GM19438 (cell line): ENCODE results near the gene WFDC12.

Experiments used
- ATAC-seq: cut with Tn5 transposase; IDR thresholded peaks from one replicate; pipeline ENCODE4 v1.9.1; 2021; ENCODE audit warnings: low read depth; ENCODE audit not compliant: unreplicated experiment

The WFDC12 gene

DNA sequence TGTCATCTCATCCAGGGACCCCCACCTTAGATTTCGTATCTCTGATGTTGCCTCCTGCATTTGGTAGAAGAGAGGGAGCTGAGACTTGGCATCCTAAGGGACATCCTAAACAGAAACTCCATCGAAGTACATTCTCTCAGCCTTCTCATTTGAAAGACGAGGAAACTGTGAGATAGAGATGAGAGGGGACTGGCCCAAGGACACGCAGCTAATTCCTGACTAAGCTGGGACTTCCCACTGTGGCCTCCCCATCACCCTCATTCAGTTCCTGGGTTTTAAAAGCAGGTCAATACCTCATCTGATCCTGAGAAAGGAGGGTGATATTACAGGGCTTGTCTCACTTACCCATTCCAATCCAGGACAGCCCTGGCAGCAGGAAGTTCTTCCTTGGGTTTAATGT, 8.4 kb downstream of the WFDC12 start:
- ATAC-seq, result no peak

DNA sequence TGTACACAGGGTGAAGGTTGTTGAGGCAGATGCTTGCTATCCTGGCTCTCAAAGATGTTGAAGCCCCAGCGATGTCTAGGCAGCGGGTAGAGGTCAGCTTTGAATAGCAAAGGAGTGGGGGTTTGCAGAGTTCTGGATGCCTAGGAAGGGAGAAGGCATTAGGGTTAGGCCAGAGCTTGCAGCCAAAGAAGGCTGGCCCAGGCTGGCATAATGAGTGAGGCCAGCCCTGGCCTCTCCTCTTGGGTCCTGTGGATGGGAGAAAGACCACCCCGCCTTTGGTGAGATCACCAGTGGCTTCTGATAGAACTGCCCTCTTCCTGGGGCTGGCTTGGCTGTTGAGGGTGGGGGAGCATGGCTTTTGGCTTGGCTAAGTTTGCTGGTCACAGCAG, 8.9 kb downstream of the WFDC12 start:
- ATAC-seq, result no peak

DNA sequence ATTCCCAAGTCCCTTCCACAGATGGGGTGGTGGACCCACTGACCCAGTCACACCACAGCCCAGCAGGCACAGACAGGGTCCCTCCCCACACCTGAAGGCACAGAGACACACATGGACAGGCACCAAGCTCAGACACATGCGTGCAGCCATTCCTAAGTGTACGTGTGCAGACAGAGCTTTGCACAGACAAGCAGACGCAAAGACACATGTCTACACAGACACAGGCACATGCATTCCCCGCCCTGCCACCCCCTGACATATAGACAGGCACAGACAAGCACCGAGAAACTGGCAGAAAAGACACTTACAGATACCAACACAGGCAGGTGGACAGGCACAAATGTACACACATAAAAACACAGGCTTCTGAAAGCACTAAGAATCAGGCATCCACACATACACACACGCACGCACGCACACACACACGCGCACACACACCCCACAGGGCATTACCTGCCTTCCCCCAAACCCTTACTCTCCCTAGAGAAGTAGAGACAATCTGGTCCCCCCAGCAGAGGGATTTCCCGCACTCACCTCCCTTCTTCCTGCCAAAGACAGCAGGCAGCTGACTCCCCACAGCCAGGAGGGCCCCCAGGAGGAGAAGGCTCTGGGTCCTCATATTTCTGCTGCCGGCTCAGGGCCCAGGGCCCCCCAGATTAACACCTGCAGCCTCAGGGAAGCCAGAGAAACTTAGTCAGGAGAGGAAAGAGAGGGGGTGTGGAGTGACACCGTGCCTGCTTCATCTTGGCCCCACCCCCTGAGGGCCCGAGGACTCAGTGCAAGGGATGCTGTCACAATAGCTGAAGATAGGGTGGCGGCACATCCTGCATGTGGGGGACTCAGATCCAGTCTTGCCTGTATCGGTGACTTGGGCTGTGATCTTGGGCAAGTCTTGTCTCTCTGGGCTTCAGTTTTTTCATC, 9.5 kb downstream of the WFDC12 start, which contains the start of gene WFDC5:
TSS of gene WFDC5 (minus strand) at position 710 of the 921 bp plus-strand sequence. CDS start at position 619, 91 bp downstream.
- no peak for ATAC-seq

DNA sequence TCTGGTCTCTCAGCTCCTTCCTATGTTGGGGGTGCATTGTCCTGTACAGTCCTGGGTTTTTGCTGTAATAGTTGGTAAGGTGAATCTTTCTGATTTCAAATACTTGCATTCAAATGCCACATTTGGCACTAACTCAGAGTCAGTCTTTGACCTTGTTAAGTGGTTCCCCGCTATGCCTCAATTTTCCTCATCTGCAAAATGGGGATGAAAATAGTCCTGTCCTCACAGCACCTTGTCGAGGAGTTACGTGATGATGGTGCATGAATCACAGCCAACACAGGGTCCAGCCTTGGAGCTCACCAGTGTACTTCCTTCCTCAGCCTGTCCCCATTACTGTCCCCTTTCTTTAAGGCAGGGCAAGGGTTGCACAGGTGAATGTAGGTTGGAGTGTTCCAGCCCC, 10.4 kb downstream of the WFDC12 start:
- ATAC-seq, result no peak

DNA sequence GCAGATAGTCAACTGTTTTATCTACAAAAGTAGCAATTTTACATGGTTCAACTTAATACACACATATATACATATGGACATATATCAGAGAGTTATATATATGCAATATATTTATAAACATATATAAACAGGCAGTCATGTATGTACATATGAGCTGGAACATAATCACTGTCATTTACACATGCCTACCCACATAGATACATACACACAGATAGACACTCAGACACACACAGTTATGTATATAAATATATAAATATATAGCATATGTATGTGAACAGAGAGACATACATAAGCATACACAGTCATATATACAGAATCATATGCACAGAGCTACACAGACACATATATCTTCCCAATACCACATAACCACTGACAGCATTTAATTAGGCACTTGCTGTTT, 11.5 kb downstream of the WFDC12 start:
- ATAC-seq, result no peak

DNA sequence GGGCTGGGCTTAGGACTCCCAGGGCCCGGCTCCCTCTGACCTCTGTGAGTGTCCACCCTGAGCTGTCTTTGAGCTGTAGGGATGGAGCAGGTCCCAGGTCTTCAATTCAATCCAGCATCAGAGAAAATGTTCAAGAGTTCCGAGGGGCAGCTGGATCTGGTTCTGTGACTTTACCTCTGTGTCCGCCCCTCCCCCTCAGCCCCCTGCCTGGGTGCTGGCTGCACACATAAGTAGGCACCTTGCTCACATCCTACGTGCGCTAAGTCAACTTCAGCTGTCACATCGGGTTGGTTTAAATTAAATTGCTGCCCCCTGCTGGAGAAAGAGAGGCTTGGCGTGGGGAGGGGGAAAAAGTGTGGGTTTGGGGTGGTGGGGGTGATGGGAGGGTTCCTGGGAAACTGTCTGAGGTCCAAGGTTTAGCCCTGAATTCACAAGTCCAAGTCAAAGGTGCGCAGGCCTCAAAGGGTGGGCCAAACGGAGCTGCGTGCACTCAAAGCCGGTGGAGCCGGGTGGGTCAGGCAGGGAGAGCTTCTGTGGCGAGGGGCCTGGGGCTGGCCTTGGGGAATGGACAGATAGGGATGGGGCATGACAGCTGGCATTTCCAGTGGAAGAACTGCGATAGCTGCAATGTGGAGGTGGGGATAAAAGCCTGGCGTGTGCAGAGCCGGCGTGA, 12.3 kb downstream of the WFDC12 start:
- ATAC-seq, result no peak

DNA sequence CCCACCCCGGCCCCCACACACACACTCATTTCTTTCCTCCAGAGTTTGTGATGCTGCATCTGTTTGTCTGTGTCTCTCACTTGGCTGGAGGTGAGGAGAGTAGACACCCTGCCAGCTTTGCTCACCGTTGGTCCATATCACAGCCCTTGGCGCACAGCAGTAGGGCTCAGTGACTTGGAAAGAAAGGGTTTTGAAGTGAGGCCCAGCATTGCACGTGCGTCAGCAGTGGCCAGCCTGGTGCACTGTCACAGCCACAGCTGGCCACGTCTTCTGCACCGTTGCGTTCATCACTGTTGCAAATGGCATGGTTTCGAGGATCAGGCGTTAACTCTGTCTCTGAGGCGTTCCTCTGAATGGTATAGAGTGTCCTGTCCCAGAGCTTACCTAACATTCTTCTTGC, 13.0 kb downstream of the WFDC12 start:
- no peak for ATAC-seq

DNA sequence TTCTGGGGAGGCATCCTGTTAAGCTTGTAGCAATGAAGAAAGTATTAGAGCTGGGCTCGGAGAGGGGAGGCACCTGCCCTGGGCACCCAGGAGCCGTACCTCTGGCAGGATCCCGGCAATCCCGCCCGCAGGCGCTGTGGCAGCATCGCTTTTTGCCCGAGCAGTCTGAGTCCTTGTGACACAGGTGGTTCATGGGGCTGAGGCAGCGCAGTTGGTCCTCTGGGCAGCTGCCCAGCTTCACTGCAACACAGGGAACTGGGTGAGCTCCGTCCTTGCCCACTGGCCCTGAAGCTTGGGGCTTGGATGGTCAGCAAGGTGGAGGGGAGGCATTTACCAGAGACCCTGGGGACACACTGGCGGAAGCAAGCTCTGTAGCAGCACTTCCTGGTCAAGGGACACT, 14.0 kb downstream of the WFDC12 start:
- ATAC-seq, result no peak

DNA sequence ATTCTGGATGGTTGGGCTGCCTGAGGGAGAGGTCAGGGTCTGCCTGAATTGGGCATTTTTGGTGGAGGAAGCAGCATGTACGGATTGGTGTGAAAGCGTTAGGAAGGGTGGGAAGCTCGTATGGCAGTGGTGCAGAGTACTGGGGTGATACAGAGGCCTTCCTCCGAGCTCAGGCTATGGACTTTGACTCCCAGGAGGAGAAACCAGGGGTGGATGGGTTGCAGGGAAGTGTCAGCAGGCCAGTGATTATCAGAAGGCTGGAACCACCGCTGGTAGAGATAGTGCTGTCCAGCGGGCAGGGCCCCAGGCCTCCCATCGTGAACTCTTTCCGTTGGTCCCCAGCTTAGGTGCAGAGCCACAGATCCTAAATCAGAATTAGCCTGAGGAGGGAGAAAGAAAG, 14.6 kb downstream of the WFDC12 start:
- ATAC-seq, result no peak

DNA sequence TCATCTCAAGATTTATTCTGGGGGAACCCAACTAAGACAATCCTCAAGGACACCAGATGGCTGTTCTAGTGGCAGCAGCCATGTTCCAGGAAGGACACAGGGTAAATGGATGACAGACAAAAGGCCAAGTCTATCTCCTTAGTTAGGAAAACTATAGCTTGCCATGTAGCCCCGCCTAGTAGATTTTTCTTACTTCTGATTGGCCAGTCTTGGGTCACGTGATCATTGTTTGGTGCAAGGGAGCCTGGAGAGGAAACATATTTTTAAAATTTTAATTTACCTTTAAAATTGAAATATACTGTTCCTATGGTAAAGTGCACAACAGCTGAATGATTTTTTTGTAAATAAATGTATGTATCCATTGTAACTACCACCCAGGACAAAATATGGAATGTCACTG, 18.9 kb downstream of the WFDC12 start:
- ATAC-seq, result no peak

DNA sequence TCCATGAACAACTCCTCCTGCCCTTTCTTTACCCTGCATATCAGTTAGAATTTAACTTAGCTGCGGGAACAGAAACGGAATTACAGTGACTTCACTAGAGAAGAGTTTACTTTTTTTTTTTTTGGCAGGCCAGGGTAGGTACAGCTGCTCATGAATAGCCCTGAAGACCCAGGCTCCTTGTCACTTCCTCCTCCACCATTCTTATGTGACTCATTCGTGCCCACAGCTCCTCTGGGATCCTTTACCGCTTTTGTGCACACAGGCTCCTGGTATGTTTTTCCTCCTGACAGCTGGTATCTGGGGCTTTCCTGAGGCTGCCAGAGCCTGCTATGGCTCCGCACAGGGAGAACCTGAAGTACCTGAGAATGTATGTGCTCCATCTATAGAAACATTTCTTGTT, 19.5 kb downstream of the WFDC12 start:
- ATAC-seq, result no peak

DNA sequence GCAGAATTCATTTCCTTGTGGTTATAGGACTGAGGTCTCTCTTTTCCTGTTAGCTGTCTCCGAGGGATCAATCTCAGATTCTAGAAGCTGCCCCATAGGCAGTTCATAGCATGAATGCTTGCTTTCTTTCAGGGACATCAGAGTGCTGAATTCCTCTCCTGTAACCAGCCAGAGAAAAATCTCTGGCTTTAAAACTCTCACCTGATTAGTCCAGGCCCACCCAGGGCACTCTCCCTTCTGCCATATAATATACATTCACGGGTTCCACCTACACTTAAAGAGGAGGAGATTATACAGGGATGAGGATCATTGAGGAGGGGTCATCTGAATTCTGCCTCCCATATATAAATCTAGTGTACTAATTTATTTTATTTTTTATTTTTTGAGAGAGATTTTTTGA, 21.2 kb downstream of the WFDC12 start:
- no peak for ATAC-seq

DNA sequence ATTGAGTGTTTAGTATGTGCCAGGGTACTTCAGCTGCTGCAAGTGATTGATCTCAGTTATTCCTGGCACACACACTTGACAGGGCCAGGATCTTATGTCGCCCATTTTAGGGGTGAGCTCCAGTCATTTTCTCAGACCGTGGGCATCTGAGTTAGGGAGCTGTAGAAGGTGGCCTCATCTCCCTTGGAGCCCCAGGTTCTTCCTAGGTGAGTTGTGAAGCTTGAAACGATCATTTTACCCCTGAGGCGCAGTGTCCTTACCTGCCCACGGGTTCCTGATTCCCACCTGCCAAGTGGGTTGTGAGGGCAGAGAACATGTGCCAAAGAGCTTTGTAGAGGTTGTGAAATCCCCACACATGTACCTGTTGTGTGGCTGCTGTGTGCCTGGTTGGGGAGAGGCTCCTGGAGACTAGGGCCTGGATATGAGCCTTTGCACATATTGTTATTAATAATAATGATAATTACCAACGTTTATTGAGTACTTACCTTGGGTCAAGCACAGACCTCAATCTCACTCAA, 22.9 kb downstream of the WFDC12 start:
- ATAC-seq, result no peak

DNA sequence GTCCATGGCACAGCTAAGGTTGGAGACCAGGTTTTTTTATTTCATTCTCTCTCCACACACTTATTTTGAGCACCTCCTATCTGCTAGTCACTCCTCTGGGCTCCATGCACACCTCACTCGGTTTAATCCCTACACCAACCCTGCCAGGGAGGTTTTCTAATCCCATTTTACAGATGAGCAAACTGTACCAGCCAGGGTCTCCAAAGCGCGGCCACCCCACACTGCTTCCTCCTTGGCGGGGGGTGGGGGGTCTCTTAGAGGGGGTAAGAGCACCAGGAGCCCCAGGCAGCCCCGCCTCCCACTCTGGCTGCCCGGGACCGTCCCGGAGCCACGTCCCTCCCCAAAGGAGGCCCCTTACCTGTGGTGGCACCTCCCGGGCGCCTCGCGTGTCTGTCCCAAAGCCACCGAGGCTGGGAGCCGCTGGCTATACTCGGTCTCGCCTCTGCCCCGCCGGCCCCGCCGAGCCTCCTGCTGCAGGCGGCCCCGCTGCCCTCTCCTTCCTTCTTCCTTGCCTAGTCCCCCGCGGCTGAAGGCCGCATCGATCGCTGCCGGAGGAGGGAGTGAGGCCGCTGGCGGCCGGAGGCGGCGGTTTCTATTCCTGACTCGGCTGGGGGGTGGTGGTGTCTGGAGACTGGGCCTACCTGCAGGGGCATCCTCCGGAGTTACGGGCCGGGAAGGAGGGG, 23.6 kb downstream of the WFDC12 start, which contains the start of gene KCNS1:
TSS of gene KCNS1 (minus strand) at position 565 of the 683 bp plus-strand sequence. CDS start 1,891 bp downstream, outside the sequence.
- no peak for ATAC-seq

DNA sequence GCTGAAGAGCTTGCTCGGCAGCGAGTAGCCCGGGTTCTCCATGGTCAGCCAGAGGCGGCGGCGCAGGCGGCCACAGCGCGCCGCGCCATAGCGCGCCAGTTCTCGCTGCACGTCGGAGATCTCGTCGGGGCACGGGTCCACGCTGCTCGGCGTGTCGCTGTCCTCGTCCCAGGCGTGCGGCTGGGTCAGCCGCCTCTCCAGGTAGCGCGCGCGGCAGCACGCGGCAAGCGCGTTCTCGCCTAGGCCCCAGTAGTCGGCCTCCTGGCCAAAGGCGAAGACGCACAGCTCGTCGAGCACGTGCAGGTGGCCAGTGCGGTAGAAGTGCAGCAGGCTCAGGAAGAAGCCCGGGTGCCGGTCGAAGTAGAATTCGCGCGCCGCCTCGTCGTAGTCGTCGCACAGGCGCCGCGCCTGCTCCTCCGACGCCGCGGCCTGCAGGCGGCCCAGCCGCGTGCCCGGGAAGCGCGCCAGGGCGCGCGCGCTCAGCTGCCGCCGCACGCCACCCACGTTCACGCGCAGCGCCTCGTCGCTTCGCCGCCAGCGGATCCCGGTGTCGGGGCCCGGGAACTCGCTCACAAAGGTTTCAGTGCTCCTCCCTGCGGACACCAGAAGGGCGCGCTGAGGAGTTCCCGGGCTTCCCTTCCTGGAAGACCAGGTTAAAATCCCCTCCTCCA, 26.0 kb downstream of the WFDC12 start:
- ATAC-seq, result no peak

DNA sequence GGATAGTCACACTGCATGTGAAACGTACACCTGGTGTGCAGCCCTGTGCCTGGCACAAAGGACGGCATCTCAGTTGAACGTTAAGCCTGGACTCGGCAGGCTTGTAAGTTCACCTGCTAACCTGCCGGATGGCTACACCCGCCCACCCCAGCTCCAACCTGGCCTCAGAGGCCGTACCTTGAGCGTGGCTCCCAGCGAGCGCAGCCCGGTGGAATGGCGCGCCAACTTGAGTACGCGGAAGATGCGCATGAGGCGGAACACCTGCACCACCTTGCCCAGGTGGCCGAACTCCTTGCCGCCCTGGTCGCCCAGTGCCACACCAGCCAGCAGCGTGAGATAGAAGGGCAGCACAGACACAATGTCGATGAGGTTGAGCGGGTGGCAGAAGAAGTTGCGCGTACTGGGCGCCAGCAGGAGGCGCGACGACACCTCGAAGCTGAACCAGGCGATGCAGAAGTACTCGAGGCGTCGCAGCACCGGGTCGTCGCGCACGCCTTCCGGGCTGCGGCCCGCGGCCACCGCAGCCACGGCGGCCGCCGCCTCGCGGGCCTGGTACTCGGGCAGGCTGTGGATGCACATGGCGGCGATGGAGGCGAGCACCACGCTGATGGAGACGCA, 26.7 kb downstream of the WFDC12 start:
- no peak for ATAC-seq

DNA sequence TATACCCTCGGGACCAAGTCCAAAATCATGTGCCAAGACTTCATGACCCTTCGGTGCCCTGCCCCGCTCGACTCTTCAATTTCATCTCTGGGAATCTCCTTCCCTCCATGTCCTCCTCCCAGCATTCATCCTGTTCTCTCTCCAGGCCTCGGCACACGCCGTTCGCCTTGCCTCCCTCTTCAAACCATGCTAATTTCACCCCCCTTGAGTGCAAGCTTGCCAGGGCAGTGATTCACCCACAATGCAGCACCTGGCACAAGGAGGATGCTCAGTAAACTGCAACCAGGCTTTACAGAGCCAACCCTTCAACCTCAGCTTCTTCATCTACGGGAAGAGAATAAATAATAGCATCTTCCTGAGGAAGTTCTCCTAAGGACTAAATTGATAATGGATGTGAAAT, 27.5 kb downstream of the WFDC12 start:
- no peak for ATAC-seq

DNA sequence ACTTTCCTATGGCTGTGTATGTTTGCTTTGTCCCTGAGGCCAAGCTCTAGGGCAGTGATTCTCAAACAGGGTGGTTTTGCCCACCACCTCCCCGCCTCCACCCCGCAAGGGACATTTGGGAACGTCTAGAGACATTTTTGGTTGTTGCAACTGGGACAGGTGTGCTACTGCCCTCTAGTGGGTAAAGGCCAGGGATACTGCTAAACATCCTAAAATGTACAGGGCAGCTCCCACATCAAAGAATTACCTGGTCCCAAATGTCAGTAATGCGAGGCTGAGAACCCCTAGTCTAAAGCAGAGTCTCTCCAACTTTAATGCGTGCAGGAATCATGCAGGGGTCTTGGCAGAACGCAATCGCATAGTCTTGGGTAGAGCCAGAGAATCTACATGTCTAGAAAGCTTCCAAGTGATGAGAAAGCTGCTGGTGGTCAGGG, 28.4 kb downstream of the WFDC12 start:
- no peak for ATAC-seq

DNA sequence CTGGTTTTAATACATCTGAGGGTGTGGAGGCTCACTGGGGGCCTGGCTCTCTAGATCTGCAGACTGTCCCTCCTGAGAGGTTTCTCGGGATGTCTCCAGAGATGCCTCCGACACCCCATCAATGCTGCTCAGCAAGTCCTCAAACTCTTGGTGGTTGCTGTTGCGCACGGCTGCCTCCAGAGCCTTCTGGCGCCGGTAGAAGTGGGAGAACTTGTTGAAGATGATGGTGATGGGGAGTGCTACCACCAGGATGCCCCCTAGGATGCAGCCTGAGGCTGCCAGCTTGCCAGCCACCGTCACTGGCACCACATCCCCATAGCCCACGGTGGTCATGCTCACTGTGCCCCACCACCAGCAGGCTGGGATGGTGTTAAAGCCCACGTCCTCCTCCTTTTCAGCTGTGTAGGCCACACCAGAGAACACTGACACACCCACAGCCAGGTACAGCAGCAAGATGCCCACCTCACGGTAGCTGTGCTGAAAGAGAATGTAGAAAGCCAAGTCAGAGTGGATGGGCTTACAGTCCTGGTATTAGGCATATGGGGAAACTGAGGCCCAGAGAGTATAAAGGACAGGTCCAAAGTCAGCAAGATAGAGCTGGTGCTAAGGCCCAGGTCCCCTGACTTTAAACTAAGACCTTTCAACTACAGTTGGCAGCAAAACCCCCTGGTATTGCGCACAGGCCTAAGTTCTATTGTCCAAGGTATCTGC, 29.2 kb downstream of the WFDC12 start:
- no peak for ATAC-seq
